Inflammatory macrophage (primary cell): ENCODE data around the gene PALMD.

Source experiments
- DNase-seq, 2 donors: peaks; one replicate each; pipeline ENCODE4 v3.0.0-alpha.2; 2020 to 2022

The PALMD gene

DNA sequence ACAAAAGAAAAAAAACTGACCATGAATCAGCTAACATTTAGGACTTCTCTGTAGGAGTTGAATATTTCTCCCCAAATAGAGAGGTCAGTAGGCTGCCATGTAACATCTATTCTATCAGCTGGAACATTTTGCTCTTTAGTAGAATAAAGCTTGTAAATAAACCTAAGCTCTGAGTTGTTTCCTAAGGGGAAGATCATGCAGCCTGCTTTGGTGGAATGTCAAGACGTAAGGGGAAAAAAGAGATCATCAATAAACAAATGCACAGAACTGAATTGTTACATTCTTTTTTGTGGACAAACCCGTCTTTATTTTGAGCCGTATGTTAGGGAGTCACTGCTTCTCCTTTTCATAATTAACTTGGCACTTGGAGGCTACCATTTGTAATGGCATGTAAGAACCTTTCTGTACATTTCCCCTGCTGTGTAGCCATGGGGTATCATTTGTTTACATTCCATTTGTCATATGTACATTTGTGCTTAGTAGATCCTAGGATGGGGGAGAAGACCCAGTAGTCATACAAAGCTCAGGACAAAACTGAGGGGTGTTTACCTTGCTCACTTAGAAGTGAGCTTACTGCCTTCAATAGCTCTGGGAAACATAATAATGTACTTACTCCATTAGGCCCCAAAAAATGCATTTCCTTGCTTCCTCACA is 10.8 kb upstream of the PALMD start:
- DNase-seq: no peak

DNA sequence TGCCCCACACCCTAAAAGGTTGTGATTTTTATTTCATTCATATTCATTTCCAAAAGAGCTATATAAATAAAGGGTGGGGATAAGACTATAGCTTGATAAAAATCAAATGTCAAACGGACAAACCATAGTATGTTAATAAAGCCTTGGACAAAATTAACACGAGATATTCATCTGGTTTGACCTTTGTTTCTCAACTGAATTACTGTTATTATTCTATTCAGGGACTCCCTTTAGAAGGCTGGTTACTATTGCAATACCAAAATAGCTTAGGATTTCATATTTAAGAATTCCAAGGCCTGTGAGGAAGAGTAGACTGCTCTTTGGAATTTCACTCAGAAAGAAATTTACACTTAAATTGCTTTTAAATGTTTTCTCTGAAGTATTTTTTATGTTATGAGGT is 10.2 kb upstream of the PALMD start:
- no peak for DNase-seq

DNA sequence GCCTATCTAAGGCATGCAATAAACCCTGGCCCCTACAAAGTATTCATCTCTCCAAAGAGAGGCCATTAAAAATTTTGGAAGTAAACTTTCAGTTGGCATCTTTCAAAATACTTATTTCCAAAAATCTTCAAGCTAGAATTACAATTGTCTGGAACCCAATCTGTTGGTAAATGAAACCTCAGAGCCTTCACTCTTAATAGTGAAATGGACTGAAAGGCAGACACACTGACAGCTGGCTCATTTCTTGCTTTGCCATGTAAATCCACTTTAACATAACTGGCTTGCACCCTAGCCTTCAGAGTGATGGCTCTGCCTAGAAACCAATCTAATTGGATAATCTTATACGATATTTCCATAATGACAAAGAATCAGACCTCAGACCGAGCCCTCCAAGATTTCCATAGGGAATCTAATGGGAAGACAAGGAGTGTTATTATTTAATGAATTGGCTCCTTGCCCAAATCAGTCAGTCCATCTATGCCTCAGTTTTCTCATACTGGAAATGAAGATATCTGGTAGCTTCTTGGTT is 9.2 kb upstream of the PALMD start:
- no peak for DNase-seq

DNA sequence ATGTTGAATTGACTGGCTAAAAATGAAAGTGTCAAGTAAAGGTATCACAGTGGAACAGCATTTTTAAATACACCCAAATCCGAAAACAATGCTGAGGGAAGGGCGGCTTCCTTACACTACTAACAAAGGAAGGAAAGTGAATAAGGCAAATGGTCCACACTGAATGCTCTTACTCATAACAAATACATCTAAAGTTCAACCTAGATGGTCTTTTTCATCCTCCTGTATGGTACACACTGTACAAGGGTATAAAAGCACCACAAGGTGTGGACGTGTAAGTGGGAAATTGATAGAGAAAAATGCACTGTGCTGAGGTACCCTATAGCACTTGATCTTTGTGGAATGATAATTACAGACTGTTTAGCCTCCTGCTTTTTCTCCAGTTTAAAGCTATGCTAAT is 7.1 kb upstream of the PALMD start:
- no peak for DNase-seq

DNA sequence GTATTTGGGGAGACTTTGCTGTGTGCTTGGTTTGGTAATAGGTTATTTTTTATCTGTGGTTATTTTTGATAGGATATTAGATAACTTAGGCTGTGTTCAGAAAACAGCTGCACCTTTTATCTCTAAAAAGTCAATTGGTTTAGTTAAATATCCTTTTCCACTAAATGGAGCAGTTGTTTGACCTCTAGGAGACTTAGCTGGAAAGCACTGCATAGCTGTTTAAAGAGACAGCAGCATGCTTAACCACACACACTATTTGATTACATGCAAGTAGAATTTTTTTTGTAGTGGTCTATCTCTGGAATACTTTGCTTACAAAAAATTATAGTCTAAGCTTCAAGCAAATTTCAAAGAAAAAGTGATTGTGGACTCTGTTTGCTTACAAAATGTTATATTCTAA is 6.5 kb upstream of the PALMD start:
- DNase-seq: no peak

DNA sequence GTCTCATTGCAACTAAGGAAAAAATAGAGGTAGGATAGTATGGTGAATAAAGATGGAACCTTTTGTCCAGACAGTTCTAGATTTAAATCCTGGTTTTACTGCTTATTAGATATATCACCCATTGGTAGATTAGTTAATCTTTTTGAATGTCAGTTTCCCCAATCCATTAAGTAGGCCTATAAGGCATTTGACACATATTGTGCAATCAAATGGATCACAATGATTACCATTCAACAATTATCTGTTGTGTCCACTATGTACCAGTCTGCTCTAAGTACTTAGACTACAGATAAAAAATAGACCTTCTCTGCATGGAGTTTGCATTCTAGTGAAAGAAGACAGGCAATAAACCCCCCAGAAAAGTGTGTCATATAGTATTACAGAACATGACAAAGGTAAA is 6.0 kb upstream of the PALMD start:
- DNase-seq: no peak

DNA sequence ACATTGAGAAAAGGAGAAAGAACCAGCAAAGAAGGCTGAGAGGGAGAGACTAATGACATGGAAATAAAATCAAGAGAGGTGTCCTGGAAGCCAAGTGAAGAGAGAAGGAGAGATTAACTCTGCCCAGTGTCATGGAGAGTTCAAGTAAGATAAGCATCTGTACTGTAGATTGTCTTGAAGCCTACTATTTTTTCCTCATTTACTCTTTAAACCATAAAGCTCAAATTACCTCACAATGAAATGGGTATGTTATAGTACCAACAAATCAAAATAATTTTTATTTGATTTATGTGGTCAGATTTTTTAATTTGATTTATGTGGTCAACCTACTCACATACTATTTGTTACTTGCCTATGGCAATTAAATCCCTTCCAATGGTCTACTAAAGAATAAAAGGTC is 5.2 kb upstream of the PALMD start:
- DNase-seq: no peak

DNA sequence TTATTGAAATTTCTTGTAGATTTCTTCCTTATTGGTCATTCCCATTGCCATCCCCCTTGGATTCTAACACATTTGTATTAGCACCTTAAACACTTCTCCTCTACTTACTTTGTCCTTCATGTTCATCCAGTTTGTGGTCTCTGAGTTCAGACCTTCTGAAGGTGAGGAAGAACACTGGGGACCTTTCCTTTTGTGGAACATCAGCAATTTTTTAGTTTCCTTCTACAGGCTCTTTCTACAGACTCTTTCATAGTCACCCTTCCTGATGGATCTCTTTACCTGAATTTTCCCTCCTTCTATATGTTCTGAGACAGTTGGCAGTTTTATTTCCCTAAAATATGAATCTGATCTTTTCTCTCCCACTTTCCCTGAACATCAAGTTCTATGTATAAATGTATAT is 4.4 kb upstream of the PALMD start:
- DNase-seq: no peak

DNA sequence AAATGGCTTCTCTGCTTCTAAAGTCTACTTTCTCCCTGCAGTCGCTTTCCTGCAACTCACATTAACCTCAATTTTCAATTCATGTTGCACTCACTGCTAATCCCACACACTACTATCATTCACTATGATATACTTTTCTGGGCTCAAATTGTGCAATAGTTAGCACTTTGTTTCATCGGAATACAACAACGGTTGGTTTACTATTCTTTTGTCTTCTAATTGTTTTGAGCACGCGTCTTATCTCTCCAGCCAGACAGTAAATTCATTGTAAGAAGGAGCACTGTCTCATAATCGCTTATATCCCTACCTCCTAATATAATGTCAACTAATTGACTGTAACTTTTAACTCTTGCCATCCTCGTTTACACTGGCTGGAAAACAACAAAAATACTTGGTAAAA is 3.9 kb upstream of the PALMD start:
- no peak for DNase-seq

DNA sequence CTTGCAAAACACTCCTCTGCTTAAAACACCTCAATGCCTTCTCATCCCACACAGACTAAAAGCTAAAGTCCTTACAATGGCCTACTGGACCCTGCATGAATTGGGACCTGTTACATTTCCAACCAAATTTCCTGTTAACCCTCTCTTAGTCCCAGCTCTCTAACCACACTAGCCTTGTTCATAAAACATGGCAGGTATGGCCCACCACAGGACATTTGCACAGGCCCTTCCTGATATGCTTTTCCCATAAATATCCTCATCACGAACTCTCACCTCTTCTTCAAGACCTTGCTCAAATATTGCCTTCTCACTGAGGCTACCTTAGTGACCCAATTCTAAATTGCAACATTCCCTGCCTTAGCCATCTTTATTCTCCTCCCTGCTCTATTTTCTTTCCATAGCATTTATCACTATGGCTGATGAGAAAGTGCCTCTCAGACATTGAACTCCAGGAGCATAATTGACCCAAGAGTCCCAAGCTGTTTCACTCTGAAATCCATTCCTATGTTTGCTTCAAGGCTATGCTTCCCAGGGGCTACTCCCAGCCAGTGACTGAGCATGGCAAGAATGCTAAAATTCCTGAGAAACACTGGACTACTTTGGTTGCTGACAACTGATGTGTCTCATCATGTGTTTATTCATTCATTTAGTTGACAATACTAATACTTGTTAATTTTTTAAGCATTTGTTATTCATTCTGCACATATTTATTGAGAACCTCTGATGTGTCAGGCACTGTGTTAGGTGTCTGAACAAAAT is 2.7 kb upstream of the PALMD start:
- DNase-seq: no peak

DNA sequence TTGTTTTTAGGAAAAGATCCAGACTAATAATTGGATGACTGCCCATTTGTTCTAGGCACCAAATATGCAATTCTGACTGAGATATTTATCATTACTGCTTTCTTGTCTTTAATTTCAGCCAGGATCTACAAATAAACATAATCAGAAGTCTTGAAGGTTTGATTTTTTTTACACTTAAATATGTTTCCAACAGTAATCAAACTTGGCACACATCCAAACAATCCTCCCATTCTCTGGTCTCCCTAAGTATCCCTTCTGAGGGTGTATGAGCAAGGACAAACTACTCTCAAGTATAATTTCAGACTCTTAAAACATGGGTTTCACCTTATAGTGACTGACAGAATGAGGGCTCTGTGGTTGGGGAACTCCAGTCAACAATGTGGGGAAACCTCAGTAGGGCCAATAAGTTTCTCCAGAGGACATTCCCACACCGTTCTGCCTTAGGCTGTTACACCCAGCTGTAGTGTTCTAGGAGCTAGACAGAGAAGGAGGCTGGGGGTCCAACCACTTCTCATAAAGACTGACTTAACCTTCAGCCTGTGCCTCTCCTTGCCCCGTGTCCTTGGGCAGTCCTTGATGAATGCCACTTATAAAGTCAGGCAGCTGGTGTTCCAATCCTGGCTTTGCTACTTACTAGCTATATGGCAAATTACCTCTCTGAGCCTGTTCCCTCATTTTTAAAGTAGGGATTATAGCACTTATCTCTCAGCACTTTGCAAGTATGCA is 1.5 kb upstream of the PALMD start:
- DNase-seq: no peak

DNA sequence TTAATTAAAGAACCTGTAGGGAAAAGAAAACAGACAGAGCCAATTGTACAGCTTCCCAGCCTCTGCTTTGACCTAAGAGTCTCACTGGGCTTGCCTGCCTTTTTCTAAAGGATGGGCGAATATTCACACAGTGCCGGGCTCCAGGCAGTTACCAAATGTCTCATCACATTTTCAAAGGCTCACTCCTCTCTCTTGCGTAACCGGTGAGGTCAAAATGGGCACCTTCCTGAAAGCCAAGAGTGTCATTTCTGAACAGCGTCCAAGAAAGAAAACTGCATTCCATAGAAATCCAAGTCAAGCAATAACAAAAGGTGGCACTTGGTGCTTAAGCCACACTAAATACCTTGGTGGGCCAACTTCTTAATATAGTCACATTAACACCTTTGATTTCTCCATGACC is 710 bp upstream of the PALMD start:
- no peak for DNase-seq

DNA sequence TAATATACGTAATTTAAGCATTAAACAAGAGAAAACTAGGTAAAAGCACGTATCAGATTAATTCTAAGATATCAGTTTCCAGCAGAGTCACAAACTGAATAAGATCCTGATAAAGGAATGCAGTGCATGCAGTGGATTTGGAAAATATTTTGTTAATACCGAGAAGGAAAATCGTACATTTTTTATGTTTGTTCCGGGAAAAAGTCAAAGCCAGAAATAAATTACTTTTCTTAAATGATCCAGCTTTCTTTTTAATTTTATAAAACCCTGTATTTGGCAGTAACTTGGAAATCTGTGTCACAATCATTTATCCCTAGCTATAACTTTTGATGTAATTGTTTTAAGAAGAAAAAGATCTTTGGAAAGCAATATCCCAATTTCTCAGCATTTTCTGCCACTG is 955 bp downstream of the PALMD start:
- DNase-seq: no peak

DNA sequence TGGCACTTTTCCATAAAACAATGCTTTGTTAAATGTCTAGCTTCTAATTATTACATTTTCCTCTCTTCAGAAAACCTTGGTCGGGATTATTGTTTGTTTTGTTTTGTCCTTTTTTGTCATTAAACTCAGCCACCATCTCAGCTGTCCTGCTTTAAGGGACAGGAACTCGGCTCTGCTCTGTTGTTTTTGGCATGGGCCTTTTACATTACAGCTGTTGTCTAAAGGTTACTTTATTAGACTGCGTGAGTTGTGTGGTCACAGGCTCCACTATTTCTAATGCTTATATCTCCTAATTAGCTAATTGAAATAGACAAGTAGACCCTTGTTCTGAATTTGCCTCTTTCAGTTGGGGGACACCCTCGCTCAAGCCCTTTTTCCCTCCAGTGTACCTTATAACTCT is 1.6 kb downstream of the PALMD start:
- no peak for DNase-seq

DNA sequence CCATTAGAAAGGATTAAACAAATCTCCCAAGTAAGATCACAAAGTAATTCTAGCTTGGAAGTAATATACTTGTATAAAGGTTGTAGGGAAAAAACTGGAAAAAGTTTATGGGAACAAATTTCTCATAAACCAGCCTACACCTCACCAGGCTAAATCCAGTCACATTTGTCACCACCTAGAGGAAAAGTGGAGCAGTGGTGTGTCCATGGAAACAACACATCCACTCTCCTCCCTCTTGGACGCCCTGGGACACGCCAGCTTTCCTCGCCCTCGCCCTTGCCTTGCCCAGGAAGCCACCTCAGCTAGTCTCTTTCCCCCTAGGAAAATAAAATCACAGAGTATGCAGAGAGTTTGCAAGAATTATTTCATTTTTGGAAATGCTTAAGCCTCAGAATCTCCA is 2.2 kb downstream of the PALMD start:
- no peak for DNase-seq

DNA sequence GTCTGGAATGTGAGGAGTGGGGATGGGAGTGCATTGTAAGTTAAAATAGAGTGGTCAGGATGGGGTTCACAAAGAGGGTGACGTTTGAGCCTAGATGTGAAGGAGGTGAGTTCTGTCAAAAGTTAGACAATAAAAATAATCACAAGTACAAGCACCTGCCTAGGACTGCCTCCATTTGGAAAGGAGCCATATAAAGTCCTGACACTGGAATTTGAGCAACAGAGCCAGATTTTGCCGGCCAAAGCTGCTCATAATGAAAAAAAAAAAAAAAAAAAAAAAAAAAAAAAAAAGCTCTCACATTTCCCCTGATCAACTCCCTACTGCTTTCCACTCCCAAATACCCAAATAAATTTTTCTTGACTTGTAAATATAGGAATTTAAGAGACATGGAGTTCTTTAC is 4.1 kb downstream of the PALMD start:
- DNase-seq: no peak

DNA sequence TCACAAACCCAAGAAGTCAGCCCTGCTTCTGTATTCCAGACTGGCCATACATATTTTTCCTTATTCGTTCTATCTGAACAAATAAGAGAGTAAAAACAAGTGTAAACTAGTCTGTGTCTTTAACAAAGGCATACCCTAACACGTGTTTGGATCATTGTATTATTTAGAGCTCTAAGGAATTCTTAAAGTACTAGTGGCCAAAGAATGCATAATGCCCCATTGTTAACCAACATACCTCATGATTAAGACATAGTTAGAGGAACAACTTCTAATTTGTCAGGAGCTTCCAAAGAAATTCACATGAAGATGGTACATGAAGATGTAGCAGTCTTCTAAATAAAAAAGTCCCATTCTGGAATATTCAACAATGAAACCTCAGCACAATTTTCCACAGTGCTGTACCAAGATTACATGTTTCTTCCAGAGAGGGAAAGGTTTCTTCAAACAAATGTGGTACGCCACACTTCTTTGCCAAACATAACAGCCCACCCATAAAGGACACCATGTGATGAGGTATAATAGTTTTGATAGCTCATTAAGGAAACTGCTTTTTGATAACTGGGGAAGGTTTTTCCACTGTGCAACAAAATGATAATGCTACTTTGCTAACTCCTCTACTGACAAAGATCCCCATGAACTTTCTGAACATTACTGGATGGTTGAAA is 5.0 kb downstream of the PALMD start:
- no peak for DNase-seq

DNA sequence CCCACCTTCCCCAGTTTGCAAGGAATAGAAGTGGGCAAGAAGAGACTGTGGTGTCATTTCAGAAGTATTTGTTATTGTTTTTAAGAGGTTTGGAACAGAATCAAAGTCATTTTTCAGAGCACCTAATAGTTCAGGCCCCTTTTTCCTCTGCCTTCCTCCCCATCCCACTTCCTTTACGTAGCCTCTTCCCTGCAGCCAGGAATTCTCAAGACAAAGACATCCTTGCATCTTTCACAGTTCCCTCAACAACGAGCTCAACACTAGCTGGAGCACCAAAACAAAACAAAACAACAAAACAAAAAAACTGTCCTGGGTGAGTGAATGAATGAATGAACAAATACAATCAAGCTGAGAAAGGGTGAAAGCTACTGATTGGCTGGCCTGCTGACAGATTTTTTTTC is 7.0 kb downstream of the PALMD start:
- DNase-seq: no peak

DNA sequence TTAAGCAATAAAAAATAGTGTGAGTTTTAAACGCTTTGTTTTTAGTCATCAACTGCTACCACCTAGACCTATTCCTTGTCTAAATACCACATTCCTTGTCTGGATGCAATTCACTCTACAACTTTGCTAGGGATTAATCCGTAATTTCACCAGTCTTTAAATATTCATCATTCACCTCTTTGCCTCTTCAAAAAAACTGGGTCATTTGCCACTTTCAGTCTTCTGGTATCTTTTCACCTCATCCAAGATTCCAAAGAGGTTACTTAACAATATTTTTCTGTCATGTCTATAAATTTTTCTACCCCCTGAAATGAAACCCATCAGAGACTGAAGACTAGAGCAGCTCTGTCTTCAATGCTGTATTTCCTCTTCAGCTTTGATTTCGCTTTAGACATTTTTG is 9.5 kb downstream of the PALMD start:
- DNase-seq: no peak

DNA sequence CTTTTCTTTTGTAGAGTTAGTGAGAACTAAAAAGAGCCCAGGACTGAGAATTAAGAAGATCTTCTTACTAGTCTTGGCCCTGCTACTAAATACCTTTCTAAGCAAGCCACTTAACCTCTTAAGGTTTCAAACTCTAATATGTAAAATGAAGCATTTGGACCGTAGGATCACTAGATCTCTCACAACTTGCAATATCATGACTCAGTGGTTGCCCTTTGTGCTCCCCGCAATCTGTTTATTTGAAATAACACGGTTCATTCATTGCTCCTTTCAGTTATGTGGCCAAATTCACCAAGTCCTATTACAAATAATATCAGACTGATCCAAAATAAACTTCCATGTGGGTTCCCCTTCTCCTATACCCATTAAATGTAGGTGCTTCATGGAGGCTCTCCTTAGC is 10.8 kb downstream of the PALMD start:
- DNase-seq: no peak

DNA sequence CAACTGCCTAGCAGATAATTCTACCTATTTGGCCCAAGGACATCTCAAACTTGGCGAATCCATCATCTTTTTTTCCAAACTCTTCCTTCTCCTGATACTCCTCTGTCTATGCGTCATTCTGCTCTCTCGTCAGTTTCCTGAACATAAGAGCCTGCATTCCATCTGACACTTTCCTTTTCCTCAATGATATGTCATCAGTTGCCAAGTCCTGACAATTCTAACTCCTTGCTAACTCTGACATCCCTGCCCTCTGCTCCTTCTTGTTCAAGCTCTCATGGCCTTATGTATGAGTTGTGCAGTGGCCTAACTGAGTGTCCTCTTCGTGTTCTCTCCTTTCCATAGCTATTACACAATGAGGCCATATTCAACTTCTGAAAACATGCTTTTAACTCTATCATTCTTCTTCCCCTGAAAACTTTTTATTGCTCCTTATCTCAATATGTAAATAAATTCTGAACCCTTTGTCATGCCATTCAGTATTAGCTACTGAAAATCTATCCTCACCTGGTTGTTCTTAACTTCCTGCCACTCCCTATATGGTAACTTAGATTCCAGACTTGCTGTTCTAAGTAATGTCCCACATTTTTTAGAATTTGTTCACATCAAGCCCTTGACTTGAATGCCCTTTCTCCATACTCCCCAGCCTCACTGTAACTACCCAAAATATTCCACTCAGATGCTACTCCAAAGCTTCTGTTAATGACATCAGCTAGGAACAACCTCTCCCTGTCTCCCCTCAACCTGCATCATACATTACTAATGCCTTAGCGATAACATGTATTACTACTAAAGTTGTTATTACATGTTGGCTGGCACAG is 11.5 kb downstream of the PALMD start:
- DNase-seq: no peak

DNA sequence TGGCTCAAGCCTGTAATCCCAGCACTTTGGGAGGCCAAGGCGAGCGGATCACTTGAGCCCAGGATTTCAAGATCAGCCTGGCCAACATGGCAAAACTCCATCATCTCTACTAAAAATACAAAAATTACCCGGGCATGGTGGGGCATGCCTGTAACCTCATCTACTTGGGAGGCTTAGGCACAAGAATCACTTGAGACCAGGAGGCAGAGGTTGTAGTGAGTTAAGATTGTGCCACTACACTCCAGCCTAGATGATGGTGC is 12.0 kb downstream of the PALMD start:
- DNase-seq: no peak

DNA sequence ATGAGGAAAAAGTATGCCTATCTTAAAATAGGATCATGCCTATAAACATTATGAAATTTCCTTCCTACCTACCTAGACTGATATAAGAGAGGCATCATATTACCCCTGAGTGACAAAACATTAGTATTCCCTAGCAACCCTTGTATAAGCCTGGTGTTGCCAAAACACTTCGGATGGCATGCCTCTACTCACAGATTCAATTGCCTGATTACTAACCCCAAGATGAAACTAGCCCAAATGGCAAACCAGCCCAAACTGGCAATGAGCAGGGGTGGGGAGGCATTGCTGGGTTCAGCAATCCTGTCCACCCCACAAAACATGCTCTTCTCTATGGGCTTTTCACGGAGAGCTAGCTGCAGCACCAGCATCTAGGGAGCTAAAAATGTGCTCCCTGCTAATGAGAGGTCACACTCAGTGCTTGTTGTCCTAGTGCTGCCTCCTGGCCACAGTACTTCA is 13.9 kb downstream of the PALMD start:
- no peak for DNase-seq
